GM18520 (cell line): ENCODE data around the gene FADD.

Experiments used
- ATAC-seq: cut with Tn5 transposase; IDR thresholded peaks from one replicate; pipeline ENCODE4 v1.9.1; 2021; ENCODE audit not compliant: unreplicated experiment

Gene FADD, protein sequence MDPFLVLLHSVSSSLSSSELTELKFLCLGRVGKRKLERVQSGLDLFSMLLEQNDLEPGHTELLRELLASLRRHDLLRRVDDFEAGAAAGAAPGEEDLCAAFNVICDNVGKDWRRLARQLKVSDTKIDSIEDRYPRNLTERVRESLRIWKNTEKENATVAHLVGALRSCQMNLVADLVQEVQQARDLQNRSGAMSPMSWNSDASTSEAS

DNA sequence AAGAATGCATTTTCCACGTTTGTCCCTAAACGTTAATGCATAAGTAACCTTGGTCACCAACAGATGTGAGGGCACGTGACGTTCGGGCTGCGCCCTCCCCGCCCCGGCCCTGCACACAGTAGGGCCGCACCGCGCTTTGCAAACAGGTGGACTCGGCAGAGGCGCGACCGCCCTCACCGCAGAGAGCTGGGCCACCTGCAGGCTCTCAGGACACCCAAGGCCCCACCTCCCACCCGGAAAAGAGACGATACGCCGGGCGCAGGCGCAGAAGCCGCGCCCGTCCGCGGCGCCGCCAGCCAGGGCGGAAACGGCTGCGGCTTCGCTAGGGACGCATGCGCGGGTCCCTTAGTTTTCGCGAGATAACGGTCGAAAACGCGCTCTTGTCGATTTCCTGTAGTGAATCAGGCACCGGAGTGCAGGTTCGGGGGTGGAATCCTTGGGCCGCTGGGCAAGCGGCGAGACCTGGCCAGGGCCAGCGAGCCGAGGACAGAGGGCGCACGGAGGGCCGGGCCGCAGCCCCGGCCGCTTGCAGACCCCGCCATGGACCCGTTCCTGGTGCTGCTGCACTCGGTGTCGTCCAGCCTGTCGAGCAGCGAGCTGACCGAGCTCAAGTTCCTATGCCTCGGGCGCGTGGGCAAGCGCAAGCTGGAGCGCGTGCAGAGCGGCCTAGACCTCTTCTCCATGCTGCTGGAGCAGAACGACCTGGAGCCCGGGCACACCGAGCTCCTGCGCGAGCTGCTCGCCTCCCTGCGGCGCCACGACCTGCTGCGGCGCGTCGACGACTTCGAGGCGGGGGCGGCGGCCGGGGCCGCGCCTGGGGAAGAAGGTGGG is at the start of gene FADD:
Gene FADD (plus strand): TSS at position 377 of the 831 bp plus-strand sequence. CDS start 164 bp downstream, at position 541.
- ATAC-seq: peak; percentile 60

GRCh38 chr11:70155386-70155785 is 47.7 kb upstream of the FADD start:
- no peak for ATAC-seq

DNA sequence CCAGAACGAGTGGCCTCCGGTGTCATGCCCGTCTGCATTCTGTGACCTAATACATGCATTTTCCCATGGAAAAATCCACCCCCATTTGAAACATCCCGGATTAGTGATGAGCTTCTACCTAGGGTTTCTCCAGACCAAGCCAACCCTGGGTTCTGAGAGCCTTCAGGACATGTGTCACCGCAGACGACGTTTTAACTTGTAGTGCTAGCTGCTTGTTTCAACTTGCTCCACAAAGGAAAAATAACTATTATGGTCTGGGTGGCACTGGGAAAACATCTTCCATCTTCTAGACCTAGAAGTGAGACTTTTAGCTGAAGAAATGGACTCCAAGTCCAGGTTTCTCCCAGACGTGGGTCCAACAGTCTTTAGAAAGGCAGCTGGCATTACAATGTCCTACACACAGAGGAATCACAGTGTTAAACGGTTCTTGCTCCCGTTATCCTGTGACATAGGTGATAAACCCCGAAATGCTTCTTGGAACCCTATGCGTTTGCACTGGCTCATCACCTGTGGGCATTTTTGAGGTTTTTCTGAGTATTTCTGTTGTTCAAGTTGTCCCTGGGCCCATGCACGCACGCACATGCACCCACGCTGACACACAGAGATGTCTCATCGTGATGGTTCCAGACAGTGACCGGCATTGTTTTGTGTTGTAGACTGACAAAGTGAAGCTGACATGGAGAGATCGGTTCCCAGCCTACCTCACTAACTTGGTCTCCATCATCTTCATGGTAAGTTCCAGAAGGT is 46.6 kb upstream of the FADD start:
- ATAC-seq: no peak

DNA sequence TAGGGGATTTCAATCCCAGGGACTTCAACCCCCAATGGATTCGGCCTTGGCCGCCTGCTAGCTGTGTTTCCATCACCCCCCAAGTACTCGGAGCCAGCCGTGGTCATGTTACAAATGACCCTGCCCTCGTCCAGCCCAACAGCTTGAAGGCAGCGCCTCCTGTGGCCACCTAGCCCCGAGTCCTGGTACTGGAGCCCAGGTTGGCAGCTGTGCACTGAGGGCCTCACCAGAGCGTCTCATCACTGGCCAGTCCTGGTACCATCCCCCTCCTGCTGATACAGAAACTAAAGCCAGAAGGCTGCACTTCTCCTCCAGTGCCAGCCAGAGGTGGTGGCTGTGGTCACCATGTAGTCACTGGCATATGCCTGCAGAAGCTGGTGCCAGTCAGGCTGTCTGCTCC is 44.9 kb upstream of the FADD start:
- no peak for ATAC-seq

- ATAC-seq: no peak
These were observed 44.2 kb upstream of the FADD start for GRCh38 chr11:70158757-70159389.

DNA sequence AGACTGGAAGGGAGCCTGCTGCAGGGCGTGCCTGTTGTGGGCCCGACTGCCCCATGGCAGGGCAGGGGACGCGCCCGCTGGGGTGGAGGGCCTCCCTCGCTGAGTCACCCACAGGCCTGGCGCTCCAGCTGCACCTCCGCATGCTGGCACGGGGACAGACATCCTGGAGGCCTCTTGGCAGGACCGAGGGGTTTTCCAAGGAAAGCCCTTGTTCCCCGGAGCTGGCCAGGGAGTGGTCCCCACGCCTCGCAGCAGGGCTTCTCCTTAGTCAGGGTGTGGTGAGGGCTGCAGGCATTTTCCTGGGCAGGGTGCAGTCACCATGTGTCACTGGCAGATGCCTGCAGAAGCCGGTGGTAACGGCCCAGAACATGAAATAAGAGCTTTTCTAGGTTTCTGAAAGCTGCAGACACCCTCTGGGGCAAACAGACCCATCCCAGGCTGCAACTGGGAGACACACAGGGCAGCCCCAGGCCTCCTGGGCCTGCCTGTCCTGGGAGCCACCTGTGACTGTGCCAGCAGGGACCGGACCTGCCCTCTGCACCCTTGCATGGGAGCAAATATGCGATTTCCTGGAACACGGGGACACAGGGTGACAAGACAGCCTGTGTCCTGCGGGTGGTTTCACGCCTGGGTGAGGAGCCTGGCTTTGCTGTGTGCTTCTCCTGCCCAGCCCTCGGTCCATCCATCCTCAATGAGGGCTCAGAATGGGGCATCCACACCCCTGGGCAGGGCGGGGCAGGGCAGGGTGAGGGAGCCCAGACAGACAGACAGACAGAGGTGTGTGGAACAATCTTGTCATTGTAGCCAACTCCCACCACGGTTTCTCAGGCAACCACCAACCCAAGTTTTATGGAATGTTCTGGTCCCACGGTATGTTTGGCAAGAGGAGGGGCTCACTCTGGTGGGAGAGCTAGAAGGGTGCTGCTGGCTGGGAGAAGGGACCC is 43.2 kb upstream of the FADD start:
- ATAC-seq: no peak

GRCh38 chr11:70161043-70161625 is 42.0 kb upstream of the FADD start:
- no peak for ATAC-seq

DNA sequence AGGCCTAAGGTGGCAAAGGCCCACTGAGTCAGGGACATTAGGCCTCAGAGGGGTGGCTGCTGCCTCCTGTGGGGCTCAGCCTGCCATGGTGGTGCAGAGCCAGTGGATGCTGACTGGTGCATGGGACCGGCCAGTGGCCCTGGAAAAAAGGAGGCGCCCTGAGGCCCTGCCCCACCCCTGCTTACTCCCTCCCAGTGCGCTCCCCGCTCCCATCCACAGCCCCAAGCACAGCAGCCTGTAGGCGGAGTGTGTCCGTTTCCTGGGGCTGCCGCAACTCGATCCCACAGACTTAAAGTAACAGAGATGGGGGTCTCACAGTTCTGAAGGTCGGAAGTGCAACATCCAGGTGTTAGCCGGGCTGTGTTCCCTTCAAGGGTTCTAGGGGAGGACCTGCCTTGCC is 38.4 kb upstream of the FADD start:
- ATAC-seq: no peak

DNA sequence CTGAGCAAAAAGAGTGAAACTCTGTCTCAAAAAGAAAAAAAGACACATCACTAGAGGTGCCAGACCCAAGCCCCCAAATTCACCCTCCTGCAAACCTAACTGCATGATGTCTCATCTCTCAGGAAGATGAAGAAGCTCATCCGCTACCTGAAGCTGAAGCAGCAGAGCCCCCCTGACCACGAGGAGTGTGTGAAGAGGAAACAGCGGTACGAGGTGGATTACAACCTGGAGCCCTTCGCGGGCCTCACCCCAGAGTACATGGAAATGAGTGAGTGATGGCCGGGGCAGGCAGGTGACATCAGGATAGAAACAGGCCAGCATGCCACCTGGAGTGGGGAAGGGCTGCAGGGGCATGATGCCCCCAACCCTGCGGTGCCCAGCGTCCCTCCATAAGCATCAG is 36.0 kb upstream of the FADD start:
- ATAC-seq: no peak

DNA sequence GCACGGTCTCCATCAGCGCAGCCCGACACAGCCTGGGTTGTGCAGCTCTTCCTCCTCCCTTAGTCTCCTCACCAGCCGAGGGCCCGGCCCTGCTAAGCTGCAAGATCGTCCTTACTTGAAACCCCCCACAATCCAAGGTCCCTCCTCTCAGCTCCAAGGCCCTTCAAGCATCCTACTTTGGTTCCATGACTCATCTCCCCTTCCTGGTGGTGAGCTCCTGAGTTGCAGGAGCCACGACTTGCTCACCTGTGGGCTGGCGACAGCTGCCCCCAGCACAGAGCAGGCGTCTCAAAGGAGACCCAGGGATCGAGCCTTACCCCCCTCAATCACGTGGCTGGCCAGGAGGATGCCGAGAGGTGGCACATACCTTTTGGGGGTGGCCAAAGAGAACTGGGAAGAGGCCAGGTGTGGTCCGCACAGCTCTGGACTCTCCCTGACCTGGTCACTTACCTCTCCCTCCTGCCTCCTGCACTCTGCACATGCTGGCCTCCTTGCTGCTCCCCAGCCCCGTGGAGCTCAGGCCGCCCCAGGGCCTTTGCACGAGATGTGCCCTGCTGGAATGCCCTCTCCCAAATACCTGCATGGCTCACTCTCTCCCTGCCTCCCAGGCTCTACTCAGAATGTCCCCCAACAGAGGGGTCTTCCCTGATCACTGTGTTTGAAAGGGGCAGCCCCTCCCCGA is 35.2 kb upstream of the FADD start:
- ATAC-seq: no peak

DNA sequence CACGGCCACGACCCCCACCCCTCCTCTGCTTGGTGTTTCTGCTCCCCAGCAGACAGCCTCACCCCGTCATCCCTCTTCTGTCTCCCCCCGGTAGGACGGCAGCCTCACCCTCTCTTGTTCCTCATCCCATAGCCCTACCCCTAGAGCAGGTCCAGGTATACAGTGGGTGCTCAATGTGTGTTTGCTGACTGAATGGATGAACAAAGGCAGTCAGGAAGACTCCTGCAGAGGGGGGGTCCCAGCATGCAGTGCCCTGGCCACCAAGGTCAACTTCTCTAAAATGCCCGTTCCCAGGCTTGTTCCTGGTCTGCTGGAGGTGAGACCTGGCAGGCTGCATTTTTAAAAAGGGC is 34.7 kb upstream of the FADD start:
- no peak for ATAC-seq

- no peak for ATAC-seq
These were observed 34.0 kb upstream of the FADD start for GRCh38 chr11:70169127-70169526.

DNA sequence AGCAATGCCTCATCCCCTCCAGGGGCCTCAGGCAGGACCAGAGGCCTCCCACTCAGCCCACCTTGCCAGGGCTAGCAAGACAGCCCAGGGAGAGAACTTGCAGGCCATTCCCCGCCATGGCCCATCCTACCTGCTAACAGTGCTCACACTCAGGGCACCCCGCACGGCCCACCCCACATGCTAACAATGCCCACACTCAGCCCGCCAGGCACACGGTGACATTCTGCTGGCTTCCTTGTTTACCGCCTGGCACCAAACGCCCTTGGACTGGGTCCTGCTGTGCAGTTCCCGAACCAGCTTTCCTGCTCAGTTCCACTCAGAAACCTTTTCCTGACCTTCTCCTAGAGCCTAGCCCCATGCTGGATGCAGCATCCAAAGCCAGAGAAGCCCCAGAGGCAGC is 33.5 kb upstream of the FADD start:
- no peak for ATAC-seq

DNA sequence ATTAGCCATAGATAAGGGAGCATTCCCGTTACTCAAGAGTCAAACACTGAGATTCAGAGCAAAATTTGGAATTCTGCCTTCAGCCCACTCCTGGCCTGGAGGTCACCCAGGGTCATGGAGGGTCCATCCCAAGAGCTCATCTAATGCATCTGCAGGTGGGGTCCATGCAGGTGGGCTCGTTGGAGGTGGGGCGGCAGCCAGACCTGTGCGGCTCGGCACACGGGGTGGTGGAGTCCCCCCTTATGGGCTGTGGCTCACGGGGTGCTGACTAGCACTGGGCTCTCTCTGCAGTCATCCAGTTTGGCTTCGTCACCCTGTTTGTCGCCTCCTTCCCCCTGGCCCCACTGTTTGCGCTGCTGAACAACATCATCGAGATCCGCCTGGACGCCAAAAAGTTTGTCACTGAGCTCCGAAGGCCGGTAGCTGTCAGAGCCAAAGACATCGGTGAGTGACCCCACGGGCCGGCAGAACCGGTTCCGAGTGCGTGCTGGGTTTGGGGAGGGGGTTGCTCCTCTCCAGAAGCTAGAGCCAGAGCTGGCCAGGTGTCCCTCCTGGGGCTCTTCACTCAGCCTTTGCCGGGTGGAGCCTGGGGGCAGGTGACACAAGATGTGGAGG is 32.4 kb upstream of the FADD start:
- no peak for ATAC-seq

- no peak for ATAC-seq
These were observed 30.1 kb upstream of the FADD start for GRCh38 chr11:70173018-70173417.

- no peak for ATAC-seq
These were observed 28.4 kb upstream of the FADD start for GRCh38 chr11:70174547-70175235.

DNA sequence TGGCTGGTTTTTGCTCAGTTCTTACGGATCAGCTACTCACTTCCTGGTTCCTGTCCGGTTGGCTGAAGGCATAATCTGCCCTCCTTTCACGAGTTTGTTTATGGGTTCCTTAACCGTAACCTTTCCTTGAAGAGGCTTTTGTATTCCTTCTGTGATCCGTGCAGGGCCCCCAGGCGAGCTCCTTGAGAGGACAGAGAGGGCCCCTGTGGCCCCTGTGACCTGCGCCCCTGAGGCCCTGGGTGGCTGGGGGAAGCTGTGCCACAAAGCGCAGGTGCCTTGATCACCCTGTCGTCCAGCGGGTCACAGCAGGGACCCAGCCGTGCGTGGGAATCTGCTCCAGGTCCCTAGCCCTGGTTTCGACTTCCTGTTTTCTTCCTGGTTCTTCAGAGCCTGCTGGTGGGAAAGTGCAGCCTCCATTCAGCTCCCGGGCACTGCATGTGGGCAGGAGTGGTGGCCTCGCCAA is 27.8 kb upstream of the FADD start:
- no peak for ATAC-seq

GRCh38 chr11:70176940-70177689 is 26.0 kb upstream of the FADD start:
- ATAC-seq: no peak
